ENCODE measurements around the gene CDK12.
"Not testable (repeated sequence)": the region's sequence is repeated elsewhere in the genome, so short reads cannot be mapped to it uniquely, and the experiment has no call there.

Gene CDK12

GRCh38 chr17:39461113-39461925 lies at the start of gene CDK12:
Gene CDK12, plus strand, starts transcription at chr17:39461486. Its CDS starts 586 bp downstream, at chr17:39462072.
- peaks cover 17% of the 10 kb centered on the region for H3K4me1 ChIP-seq (ENCODE audit: insufficient read depth, low read length)
- H3K36me3 ChIP-seq (ENCODE audit: insufficient read depth, low read length): peaks cover 5% of the 10 kb centered on the region
- no peaks in the 10 kb centered on the region for H3K9me3 ChIP-seq (ENCODE audit: low read length)
- peak within 1 kb of the TSS; percentile 88 for H2AFZ ChIP-seq (ENCODE audit: low read depth, low read length)
- H3K27me3 ChIP-seq (ENCODE audit: insufficient read depth, low read length): no peaks in the 10 kb centered on the region
- peak within 1 kb of the TSS; percentile 88 for H3K4me3 ChIP-seq (ENCODE audit: low read length)

- Histone ChIP-seq H2AFZ (ENCODE audit: low read depth, low read length) (no peak overlapping the region), H3K27me3 (ENCODE audit: insufficient read depth, low read length) (no peaks in the 10 kb centered on the region), H3K36me3 (ENCODE audit: insufficient read depth, low read length) (peaks cover 65% of the 10 kb centered on the region)
Measured at GRCh38 chr17:39416141-39416540, 45.1 kb upstream of the CDK12 start.

GRCh38 chr17:39429600-39429999 lies 31.7 kb upstream of the CDK12 start:
- H3K9me3 ChIP-seq (ENCODE audit: low read length): no peaks in the 10 kb centered on the region
- H3K4me3 ChIP-seq (ENCODE audit: low read length): no peak overlapping the region
- H3K36me3 ChIP-seq (ENCODE audit: insufficient read depth, low read length): peaks cover 75% of the 10 kb centered on the region
- no peaks in the 10 kb centered on the region for H3K4me1 ChIP-seq (ENCODE audit: insufficient read depth, low read length)
- no peaks in the 10 kb centered on the region for H3K27me3 ChIP-seq (ENCODE audit: insufficient read depth, low read length)
- H2AFZ ChIP-seq (ENCODE audit: low read depth, low read length): no peak overlapping the region

More at GRCh38 chr17:39416141-39416540, 45.1 kb upstream of the CDK12 start:
- Histone ChIP-seq H3K4me1 (ENCODE audit: insufficient read depth, low read length) (no peaks in the 10 kb centered on the region), H3K4me3 (ENCODE audit: low read length) (no peak overlapping the region), H3K9me3 (ENCODE audit: low read length) (no peaks in the 10 kb centered on the region)

- H3K36me3 ChIP-seq (ENCODE audit: insufficient read depth, low read length): peaks cover 69% of the 10 kb centered on the region
- not testable (repeated sequence) for H3K9me3 ChIP-seq (ENCODE audit: low read length); H3K4me1 ChIP-seq (ENCODE audit: insufficient read depth, low read length); H3K27me3 ChIP-seq (ENCODE audit: insufficient read depth, low read length); H2AFZ ChIP-seq (ENCODE audit: low read depth, low read length); H3K4me3 ChIP-seq (ENCODE audit: low read length)
Measured at GRCh38 chr17:39439868-39440267, 21.4 kb upstream of the CDK12 start.

GRCh38 chr17:39443326-39443725 lies 18.0 kb upstream of the CDK12 start:
- no peaks in the 10 kb centered on the region for H3K4me1 ChIP-seq (ENCODE audit: insufficient read depth, low read length)

GRCh38 chr17:39447561-39447960 lies 13.7 kb upstream of the CDK12 start:
- Histone ChIP-seq H3K27me3 (ENCODE audit: insufficient read depth, low read length) (no peaks in the 10 kb centered on the region), H3K4me3 (ENCODE audit: low read length) (no peak overlapping the region), H3K4me1 (ENCODE audit: insufficient read depth, low read length) (peaks cover 7% of the 10 kb centered on the region), H3K36me3 (ENCODE audit: insufficient read depth, low read length) (peaks cover 48% of the 10 kb centered on the region), H3K9me3 (ENCODE audit: low read length) (no peaks in the 10 kb centered on the region), H2AFZ (ENCODE audit: low read depth, low read length) (no peak overlapping the region)

More at GRCh38 chr17:39443326-39443725, 18.0 kb upstream of the CDK12 start:
- H3K9me3 ChIP-seq (ENCODE audit: low read length): no peaks in the 10 kb centered on the region
- peaks cover 80% of the 10 kb centered on the region for H3K36me3 ChIP-seq (ENCODE audit: insufficient read depth, low read length)
- H3K4me3 ChIP-seq (ENCODE audit: low read length): no peak overlapping the region
- no peaks in the 10 kb centered on the region for H3K27me3 ChIP-seq (ENCODE audit: insufficient read depth, low read length)
- H2AFZ ChIP-seq (ENCODE audit: low read depth, low read length): no peak overlapping the region

- Histone ChIP-seq H3K27me3 (ENCODE audit: insufficient read depth, low read length) (no peaks in the 10 kb centered on the region), H3K4me1 (ENCODE audit: insufficient read depth, low read length) (peaks cover 7% of the 10 kb centered on the region), H3K9me3 (ENCODE audit: low read length) (no peaks in the 10 kb centered on the region), H2AFZ (ENCODE audit: low read depth, low read length) (no peak overlapping the region), H3K4me3 (ENCODE audit: low read length) (peak overlapping the region; percentile 81), H3K36me3 (ENCODE audit: insufficient read depth, low read length) (peaks cover 32% of the 10 kb centered on the region)
Measured at GRCh38 chr17:39450051-39450450, 11.2 kb upstream of the CDK12 start.

GRCh38 chr17:39450847-39451581 lies 10.3 kb upstream of the CDK12 start, which contains the start of gene MED1:
Gene MED1, minus strand, starts transcription at chr17:39451263. Its CDS starts 201 bp downstream, at chr17:39451062.
- Histone ChIP-seq H3K27me3 (ENCODE audit: insufficient read depth, low read length) (no peaks in the 10 kb centered on the region), H3K9me3 (ENCODE audit: low read length) (no peaks in the 10 kb centered on the region), H3K36me3 (ENCODE audit: insufficient read depth, low read length) (peaks cover 22% of the 10 kb centered on the region), H3K4me1 (ENCODE audit: insufficient read depth, low read length) (peaks cover 7% of the 10 kb centered on the region), H3K4me3 (ENCODE audit: low read length) (peak within 1 kb of the TSS; percentile 81), H2AFZ (ENCODE audit: low read depth, low read length) (peak within 1 kb of the TSS; percentile 66)

- Histone ChIP-seq H3K4me1 (ENCODE audit: insufficient read depth, low read length) (no peaks in the 10 kb centered on the region), H2AFZ (ENCODE audit: low read depth, low read length) (no peak overlapping the region), H3K27me3 (ENCODE audit: insufficient read depth, low read length) (no peaks in the 10 kb centered on the region), H3K4me3 (ENCODE audit: low read length) (no peak overlapping the region), H3K9me3 (ENCODE audit: low read length) (no peaks in the 10 kb centered on the region), H3K36me3 (ENCODE audit: insufficient read depth, low read length) (no peaks in the 10 kb centered on the region)
Measured at GRCh38 chr17:39455919-39456318, 5.4 kb upstream of the CDK12 start.

GRCh38 chr17:39461926-39462569 lies 762 bp downstream of the CDK12 start:
- H3K4me1 ChIP-seq (ENCODE audit: insufficient read depth, low read length): peaks cover 17% of the 10 kb centered on the region
- no peaks in the 10 kb centered on the region for H3K27me3 ChIP-seq (ENCODE audit: insufficient read depth, low read length)
- H3K9me3 ChIP-seq (ENCODE audit: low read length): no peaks in the 10 kb centered on the region
- H3K4me3 ChIP-seq (ENCODE audit: low read length): peak overlapping the region; percentile 88
- no peak overlapping the region for H2AFZ ChIP-seq (ENCODE audit: low read depth, low read length)
- H3K36me3 ChIP-seq (ENCODE audit: insufficient read depth, low read length): peaks cover 6% of the 10 kb centered on the region

- H3K36me3 ChIP-seq (ENCODE audit: insufficient read depth, low read length): peaks cover 13% of the 10 kb centered on the region
- H2AFZ ChIP-seq (ENCODE audit: low read depth, low read length): no peak overlapping the region
- peak overlapping the region; percentile 88 for H3K4me3 ChIP-seq (ENCODE audit: low read length)
- H3K9me3 ChIP-seq (ENCODE audit: low read length): no peaks in the 10 kb centered on the region
- H3K27me3 ChIP-seq (ENCODE audit: insufficient read depth, low read length): no peaks in the 10 kb centered on the region
- H3K4me1 ChIP-seq (ENCODE audit: insufficient read depth, low read length): peaks cover 17% of the 10 kb centered on the region
Measured at GRCh38 chr17:39462631-39463375, 1.5 kb downstream of the CDK12 start.

GRCh38 chr17:39464639-39465181 lies 3.4 kb downstream of the CDK12 start:
- H3K9me3 ChIP-seq (ENCODE audit: low read length); H2AFZ ChIP-seq (ENCODE audit: low read depth, low read length); H3K27me3 ChIP-seq (ENCODE audit: insufficient read depth, low read length): not testable (repeated sequence)
- Histone ChIP-seq H3K36me3 (ENCODE audit: insufficient read depth, low read length) (peaks cover 17% of the 10 kb centered on the region), H3K4me3 (ENCODE audit: low read length) (peak overlapping the region; percentile 88), H3K4me1 (ENCODE audit: insufficient read depth, low read length) (peaks cover 17% of the 10 kb centered on the region)
